Activated CD8-positive, alpha-beta memory T cell treated with anti-CD3 and anti-CD28 coated beads, Interleukin-2, amount 50 U/mL, for 1 hour (primary cell): ENCODE results near the gene IGSF9.
A peak's percentile ranks its signal among the peaks of the same experiment; 100 is the strongest.

ENCODE experiments used
- DNase-seq: peaks from one replicate; pipeline ENCODE4 v3.0.0-alpha.2; 2020; ENCODE audit errors: extremely low read depth

IGSF9 gene

GRCh38 chr1:159898527-159898926 lies 46.9 kb downstream of the IGSF9 start:
- DNase-seq: no peak

GRCh38 chr1:159897962-159898361 lies 47.5 kb downstream of the IGSF9 start:
- no peak for DNase-seq

- DNase-seq: no peak
These were observed 48.9 kb downstream of the IGSF9 start for GRCh38 chr1:159896546-159896930.

GRCh38 chr1:159895836-159896545 lies 49.4 kb downstream of the IGSF9 start:
- no peak for DNase-seq

GRCh38 chr1:159895286-159895685 lies 50.1 kb downstream of the IGSF9 start:
- no peak for DNase-seq

GRCh38 chr1:159892944-159893343 lies 52.5 kb downstream of the IGSF9 start:
- DNase-seq: no peak

GRCh38 chr1:159891275-159892157 lies 53.9 kb downstream of the IGSF9 start:
- DNase-seq: peak; percentile 45

- no peak for DNase-seq
These were observed 55.0 kb downstream of the IGSF9 start for GRCh38 chr1:159890390-159890789.

- DNase-seq: no peak
These were observed 55.6 kb downstream of the IGSF9 start for GRCh38 chr1:159889821-159890252.

GRCh38 chr1:159889202-159889601 lies 56.2 kb downstream of the IGSF9 start:
- DNase-seq: no peak

GRCh38 chr1:159884296-159884695 lies 61.1 kb downstream of the IGSF9 start:
- no peak for DNase-seq

- DNase-seq: no peak
These were observed 62.3 kb downstream of the IGSF9 start for GRCh38 chr1:159883134-159883533.

- DNase-seq: no peak
These were observed 62.9 kb downstream of the IGSF9 start for GRCh38 chr1:159882527-159882862.

- DNase-seq: no peak
These were observed 63.5 kb downstream of the IGSF9 start for GRCh38 chr1:159881622-159882526.

- DNase-seq: no peak
These were observed 65.0 kb downstream of the IGSF9 start for GRCh38 chr1:159880430-159880829.

- no peak for DNase-seq
These were observed 65.4 kb downstream of the IGSF9 start for GRCh38 chr1:159879977-159880376.

GRCh38 chr1:159879136-159879535 lies 66.3 kb downstream of the IGSF9 start:
- DNase-seq: no peak

GRCh38 chr1:159877695-159878444 lies 67.5 kb downstream of the IGSF9 start:
- DNase-seq: no peak
